ENCODE measurements around the gene MRPL33.
"Not testable (repeated sequence)": the region's sequence is repeated elsewhere in the genome, so short reads cannot be mapped to it uniquely, and the experiment has no call there.

Gene MRPL33

DNA sequence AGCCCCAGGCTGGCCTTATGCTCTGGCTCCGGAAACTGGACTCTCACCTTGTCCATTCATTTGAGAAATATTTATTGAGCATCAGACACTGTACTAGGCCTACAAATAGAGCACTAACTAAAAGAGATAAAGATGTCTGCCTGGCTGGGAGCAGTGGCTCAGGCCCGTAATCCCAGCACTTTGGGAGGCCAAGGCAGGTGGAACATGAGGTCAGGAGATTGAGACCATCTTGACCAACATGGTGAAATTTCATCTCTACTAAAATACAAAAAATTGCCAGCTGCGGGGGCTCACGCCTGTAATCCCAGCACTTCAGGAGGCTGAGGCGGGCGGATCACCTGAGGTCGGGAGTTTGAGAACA is 7.6 kb upstream of the MRPL33 start:
- CTCF ChIA-PET: no interaction called here
- H3K4me3 ChIP-seq (ENCODE audit: control insufficient read depth in 1 of 7, extremely low read depth in 1 of 7, insufficient read depth in 4 of 7, low read depth in 2 of 7, low read length in 6 of 7): no peak overlapping the region

DNA sequence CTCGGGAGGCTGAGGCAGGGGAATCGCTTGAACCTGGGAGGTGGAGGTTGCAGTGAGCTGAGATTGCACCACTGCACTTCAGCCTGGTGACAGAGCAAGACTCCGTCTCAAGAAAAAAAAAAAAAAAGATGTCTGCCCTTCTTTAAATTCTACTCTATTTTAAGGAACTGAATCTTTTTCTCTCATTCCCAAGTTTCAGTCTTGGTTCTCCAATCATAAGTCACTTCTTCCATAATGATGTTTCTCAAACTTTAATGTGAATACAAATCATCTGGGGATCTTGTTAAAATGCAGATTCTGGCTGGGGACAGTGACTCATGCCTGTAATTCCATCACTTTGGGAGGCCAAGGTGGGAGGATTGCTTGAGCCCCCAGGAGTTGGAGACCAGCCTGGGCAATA is 7.0 kb upstream of the MRPL33 start:
- H3K27ac ChIP-seq (ENCODE audit: insufficient read depth in 1 of 2, low read depth in 1 of 2, low read length in 2 of 2, poor library complexity in 1 of 2, severe bottlenecking in 2 of 2); H3K9me3 ChIP-seq (ENCODE audit: control extremely low read depth in 1 of 5, control insufficient read depth in 4 of 5, insufficient read depth in 2 of 5, low read depth in 1 of 5, low read length in 4 of 5); H3K27me3 ChIP-seq (replicated peaks in 2 of 5; ENCODE audit: control insufficient read depth in 4 of 5, insufficient read depth in 5 of 5, low read length in 4 of 5); H3K36me3 ChIP-seq (ENCODE audit: control insufficient read depth in 4 of 4, insufficient read depth in 4 of 4, low read length in 3 of 4); POLR2A ChIA-PET; H3K4me1 ChIP-seq (ENCODE audit: control extremely low read depth in 1 of 4, control insufficient read depth in 4 of 4, insufficient read depth in 4 of 4, low read length in 3 of 4); DNase-seq; H3K4me3 ChIP-seq (ENCODE audit: control insufficient read depth in 1 of 7, extremely low read depth in 1 of 7, insufficient read depth in 4 of 7, low read depth in 2 of 7, low read length in 6 of 7); CTCF ChIA-PET: not testable (repeated sequence)
- WGBS (ENCODE audit: insufficient coverage): 67% methylated on average over 1 of the region's 3 CpGs

More for the DNA sequence above, 7.6 kb upstream of the MRPL33 start:
- no peaks in the 10 kb centered on the region for H3K9me3 ChIP-seq (ENCODE audit: control extremely low read depth in 1 of 5, control insufficient read depth in 4 of 5, insufficient read depth in 2 of 5, low read depth in 1 of 5, low read length in 4 of 5)
- H3K27ac ChIP-seq (ENCODE audit: insufficient read depth in 1 of 2, low read depth in 1 of 2, low read length in 2 of 2, poor library complexity in 1 of 2, severe bottlenecking in 2 of 2): no peak overlapping the region
- H3K36me3 ChIP-seq (ENCODE audit: control insufficient read depth in 4 of 4, insufficient read depth in 4 of 4, low read length in 3 of 4): no peaks in the 10 kb centered on the region
- peaks cover 0 to 8% (median 2%) of the 10 kb centered on the region in 4 experiments for H3K4me1 ChIP-seq (ENCODE audit: control extremely low read depth in 1 of 4, control insufficient read depth in 4 of 4, insufficient read depth in 4 of 4, low read length in 3 of 4)
- POLR2A ChIA-PET: no interaction called here
- no peak for DNase-seq
- WGBS (ENCODE audit: insufficient coverage): 96% methylated on average over 7 of the region's 7 CpGs
- H3K27me3 ChIP-seq (replicated peaks in 2 of 5; ENCODE audit: control insufficient read depth in 4 of 5, insufficient read depth in 5 of 5, low read length in 4 of 5): peaks cover 0 to 4% (median 0%) of the 10 kb centered on the region in 5 experiments

DNA sequence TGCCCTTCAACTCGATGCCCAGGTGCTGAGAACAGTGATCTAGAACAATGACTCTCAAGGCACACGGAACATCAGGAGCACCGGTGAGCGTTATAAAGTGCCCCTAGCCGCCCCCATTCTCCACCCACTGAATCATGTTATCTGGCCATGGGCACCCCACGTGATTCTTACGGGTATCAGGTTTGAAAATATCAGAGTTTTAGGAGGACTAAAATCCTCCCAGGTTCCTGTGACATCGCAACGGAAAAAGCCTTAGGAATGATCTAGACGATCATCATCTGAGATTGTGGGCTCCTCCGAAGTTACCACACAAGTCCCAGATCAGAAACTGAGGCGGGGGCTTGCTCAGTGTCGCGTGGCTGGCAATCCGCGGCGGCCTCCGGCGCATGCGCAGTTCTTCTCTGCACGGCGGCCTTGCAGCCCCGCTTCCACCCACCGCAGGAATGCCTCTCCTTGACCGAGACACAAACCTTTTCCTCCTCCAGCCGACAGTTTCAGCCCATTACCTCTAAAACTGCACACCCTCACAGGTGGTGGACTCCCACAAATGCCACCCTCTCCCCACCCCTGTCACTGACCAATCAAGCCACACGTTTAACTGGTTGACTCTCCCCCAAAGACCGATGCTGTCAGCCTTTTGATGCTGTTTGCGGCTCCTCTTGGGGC is 5.8 kb upstream of the MRPL33 start:
- no peak overlapping the region for H3K27ac ChIP-seq (ENCODE audit: insufficient read depth in 1 of 2, low read depth in 1 of 2, low read length in 2 of 2, poor library complexity in 1 of 2, severe bottlenecking in 2 of 2)
- peak in 2 of 3 donors; percentile 12 to 22 for DNase-seq
- H3K9me3 ChIP-seq (ENCODE audit: control extremely low read depth in 1 of 5, control insufficient read depth in 4 of 5, insufficient read depth in 2 of 5, low read depth in 1 of 5, low read length in 4 of 5): no peaks in the 10 kb centered on the region
- H3K36me3 ChIP-seq (ENCODE audit: control insufficient read depth in 4 of 4, insufficient read depth in 4 of 4, low read length in 3 of 4): no peaks in the 10 kb centered on the region
- 52% methylated on average over 27 of the region's 29 CpGs for WGBS (ENCODE audit: insufficient coverage)
- ChIA-PET POLR2A (interaction anchor here (0.6 kb wide), 1 partner anchor 8 kb away, joined by 6 read pairs; no protein-coding TSS in a partner anchor), CTCF (no interaction called here)
- H3K4me3 ChIP-seq (ENCODE audit: control insufficient read depth in 1 of 7, extremely low read depth in 1 of 7, insufficient read depth in 4 of 7, low read depth in 2 of 7, low read length in 6 of 7): peak overlapping the region in 5 of 7 experiments; percentile 8 to 54 (median 40)
- peaks cover 0 to 7% (median 0%) of the 10 kb centered on the region in 5 experiments for H3K27me3 ChIP-seq (replicated peaks in 2 of 5; ENCODE audit: control insufficient read depth in 4 of 5, insufficient read depth in 5 of 5, low read length in 4 of 5)
- H3K4me1 ChIP-seq (ENCODE audit: control extremely low read depth in 1 of 4, control insufficient read depth in 4 of 4, insufficient read depth in 4 of 4, low read length in 3 of 4): peaks cover 0 to 8% (median 2%) of the 10 kb centered on the region in 4 experiments

DNA sequence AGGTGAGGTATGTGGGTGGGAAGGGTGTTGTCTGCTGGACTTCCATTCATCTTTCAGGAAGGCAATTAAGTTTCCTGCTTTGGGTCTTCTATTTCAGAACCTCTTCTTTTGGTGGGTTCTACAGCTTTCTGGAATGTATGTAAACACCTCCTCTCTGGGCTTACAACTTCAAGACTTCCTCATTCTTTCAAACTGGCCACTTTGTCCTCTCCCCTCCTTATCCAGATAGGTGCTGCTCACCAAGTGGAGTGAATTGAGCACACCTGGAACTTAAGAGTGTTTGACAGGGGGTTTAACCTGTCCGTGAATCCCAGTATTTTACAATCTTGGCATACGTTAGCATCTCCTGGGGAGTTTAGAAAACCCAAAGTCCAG is 5.2 kb upstream of the MRPL33 start:
- no peaks in the 10 kb centered on the region for H3K36me3 ChIP-seq (ENCODE audit: control insufficient read depth in 4 of 4, insufficient read depth in 4 of 4, low read length in 3 of 4)
- no peak for DNase-seq
- H3K4me1 ChIP-seq (ENCODE audit: control extremely low read depth in 1 of 4, control insufficient read depth in 4 of 4, insufficient read depth in 4 of 4, low read length in 3 of 4): peaks cover 4 to 13% (median 6%) of the 10 kb centered on the region in 4 experiments
- H3K4me3 ChIP-seq (ENCODE audit: control insufficient read depth in 1 of 7, extremely low read depth in 1 of 7, insufficient read depth in 4 of 7, low read depth in 2 of 7, low read length in 6 of 7): peak overlapping the region in 3 of 7 experiments; percentile 40 to 54 (median 43)
- no CpG with 5 or more reads among the region's 2 CpGs for WGBS (ENCODE audit: insufficient coverage)
- no peaks in the 10 kb centered on the region for H3K9me3 ChIP-seq (ENCODE audit: control extremely low read depth in 1 of 5, control insufficient read depth in 4 of 5, insufficient read depth in 2 of 5, low read depth in 1 of 5, low read length in 4 of 5)
- peaks cover 0 to 7% (median 0%) of the 10 kb centered on the region in 5 experiments for H3K27me3 ChIP-seq (replicated peaks in 2 of 5; ENCODE audit: control insufficient read depth in 4 of 5, insufficient read depth in 5 of 5, low read length in 4 of 5)
- CTCF ChIA-PET: no interaction called here
- H3K27ac ChIP-seq (ENCODE audit: insufficient read depth in 1 of 2, low read depth in 1 of 2, low read length in 2 of 2, poor library complexity in 1 of 2, severe bottlenecking in 2 of 2): no peak overlapping the region
- POLR2A ChIA-PET: no interaction called here

DNA sequence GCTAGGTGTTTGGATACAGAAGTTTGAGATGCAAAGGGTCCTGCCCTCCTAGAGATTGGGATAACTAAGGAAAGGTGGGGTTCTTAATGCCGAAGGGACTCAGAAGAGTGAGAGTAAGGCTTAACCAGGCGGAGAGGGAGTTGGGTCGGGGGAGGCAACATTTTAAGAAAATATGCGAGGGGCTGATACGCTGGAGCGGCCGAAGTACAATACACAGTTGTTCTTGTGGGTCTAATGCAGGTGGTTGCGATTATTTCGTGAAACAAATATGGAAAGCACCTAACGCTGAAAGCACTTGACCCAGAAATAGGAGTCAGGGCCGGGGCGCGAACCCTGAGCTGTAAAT is 344 bp upstream of the MRPL33 start:
- WGBS (ENCODE audit: insufficient coverage): 9% methylated on average over 13 of the region's 13 CpGs
- ChIA-PET CTCF (interaction anchor here (0.9 kb wide), 1 partner anchor 14 kb away, joined by 3 read pairs; no protein-coding TSS in a partner anchor), POLR2A (no interaction called here)
- peak in 1 of 3 donors; percentile 11 for DNase-seq
- Histone ChIP-seq H3K27me3 (replicated peaks in 2 of 5; ENCODE audit: control insufficient read depth in 4 of 5, insufficient read depth in 5 of 5, low read length in 4 of 5) (peaks cover 0 to 7% (median 0%) of the 10 kb centered on the region in 5 experiments), H3K36me3 (ENCODE audit: control insufficient read depth in 4 of 4, insufficient read depth in 4 of 4, low read length in 3 of 4) (peaks cover 0 to 16% (median 9%) of the 10 kb centered on the region in 4 experiments), H3K4me1 (ENCODE audit: control extremely low read depth in 1 of 4, control insufficient read depth in 4 of 4, insufficient read depth in 4 of 4, low read length in 3 of 4) (peaks cover 8 to 28% (median 17%) of the 10 kb centered on the region in 4 experiments), H3K9me3 (ENCODE audit: control extremely low read depth in 1 of 5, control insufficient read depth in 4 of 5, insufficient read depth in 2 of 5, low read depth in 1 of 5, low read length in 4 of 5) (no peaks in the 10 kb centered on the region), H3K27ac (ENCODE audit: insufficient read depth in 1 of 2, low read depth in 1 of 2, low read length in 2 of 2, poor library complexity in 1 of 2, severe bottlenecking in 2 of 2) (peak overlapping the region; percentile 58 to 86), H3K4me3 (ENCODE audit: control insufficient read depth in 1 of 7, extremely low read depth in 1 of 7, insufficient read depth in 4 of 7, low read depth in 2 of 7, low read length in 6 of 7) (peak overlapping the region; percentile 76 to 98 (median 90))

DNA sequence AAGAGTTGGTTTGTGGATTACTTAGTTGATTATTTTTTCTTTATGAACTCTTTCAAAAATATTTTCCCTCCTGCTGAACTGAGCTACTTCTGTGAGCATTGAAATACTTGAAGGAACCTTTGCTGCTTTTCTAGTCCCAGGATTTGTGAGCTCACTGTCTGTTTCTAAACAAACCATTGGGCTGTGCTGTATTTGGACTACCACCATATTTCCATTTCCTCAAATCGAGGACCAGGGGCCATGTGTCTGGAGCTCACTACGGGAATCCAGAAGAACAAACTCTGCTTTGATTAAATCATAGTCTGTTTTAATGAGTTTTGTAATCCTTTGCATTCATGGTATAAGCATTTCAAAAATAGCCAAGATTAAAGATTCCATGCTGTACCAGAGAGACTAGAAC is 1.3 kb downstream of the MRPL33 start:
- H3K4me1 ChIP-seq (ENCODE audit: control extremely low read depth in 1 of 4, control insufficient read depth in 4 of 4, insufficient read depth in 4 of 4, low read length in 3 of 4): peaks cover 8 to 28% (median 17%) of the 10 kb centered on the region in 4 experiments
- H3K4me3 ChIP-seq (ENCODE audit: control insufficient read depth in 1 of 7, extremely low read depth in 1 of 7, insufficient read depth in 4 of 7, low read depth in 2 of 7, low read length in 6 of 7): peak overlapping the region in 4 of 7 experiments; percentile 34 to 91 (median 90)
- H3K9me3 ChIP-seq (ENCODE audit: control extremely low read depth in 1 of 5, control insufficient read depth in 4 of 5, insufficient read depth in 2 of 5, low read depth in 1 of 5, low read length in 4 of 5): no peaks in the 10 kb centered on the region
- POLR2A ChIA-PET: interaction anchor here (0.8 kb wide), 1 partner anchor 247 kb away, joined by 3 read pairs; no protein-coding TSS in a partner anchor
- peaks cover 0 to 7% (median 0%) of the 10 kb centered on the region in 5 experiments for H3K27me3 ChIP-seq (replicated peaks in 2 of 5; ENCODE audit: control insufficient read depth in 4 of 5, insufficient read depth in 5 of 5, low read length in 4 of 5)
- H3K27ac ChIP-seq (ENCODE audit: insufficient read depth in 1 of 2, low read depth in 1 of 2, low read length in 2 of 2, poor library complexity in 1 of 2, severe bottlenecking in 2 of 2): no peak overlapping the region
- CTCF ChIA-PET: interaction anchor here (0.7 to 1.3 kb wide), 3 partner anchors 18 to 636 kb away, joined by 3 to 5 read pairs (median 4); no protein-coding TSS in a partner anchor
- peaks cover 3 to 27% (median 13%) of the 10 kb centered on the region in 4 experiments for H3K36me3 ChIP-seq (ENCODE audit: control insufficient read depth in 4 of 4, insufficient read depth in 4 of 4, low read length in 3 of 4)
- WGBS (ENCODE audit: insufficient coverage): no CpG with 5 or more reads among the region's 2 CpGs
- DNase-seq: no peak

DNA sequence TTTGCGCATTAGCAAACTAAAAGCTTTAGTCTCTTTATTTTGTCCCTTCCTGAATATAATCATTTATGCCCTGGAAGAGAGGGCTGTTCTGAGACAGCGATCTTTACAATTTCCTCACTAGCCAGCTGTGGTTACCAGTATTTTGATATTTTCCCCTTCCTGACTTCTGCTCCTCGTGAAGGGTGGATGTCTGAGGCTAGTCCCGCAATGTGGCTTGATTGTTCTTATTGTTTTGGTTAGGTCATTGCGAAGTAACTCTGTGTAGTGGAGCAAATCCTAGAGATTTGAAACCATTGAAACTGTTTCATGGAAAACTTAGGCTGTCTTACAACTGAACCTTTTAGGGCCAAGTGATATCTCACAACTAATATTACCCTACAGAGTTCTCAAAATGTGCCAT is 2.4 kb downstream of the MRPL33 start:
- ChIA-PET CTCF (no interaction called here), POLR2A (interaction anchor here (0.6 kb wide), 1 partner anchor 9 kb away, joined by 6 read pairs; no protein-coding TSS in a partner anchor)
- H3K36me3 ChIP-seq (ENCODE audit: control insufficient read depth in 4 of 4, insufficient read depth in 4 of 4, low read length in 3 of 4): peaks cover 3 to 31% (median 14%) of the 10 kb centered on the region in 4 experiments
- H3K27ac ChIP-seq (ENCODE audit: insufficient read depth in 1 of 2, low read depth in 1 of 2, low read length in 2 of 2, poor library complexity in 1 of 2, severe bottlenecking in 2 of 2): no peak overlapping the region
- WGBS (ENCODE audit: insufficient coverage): no CpG with 5 or more reads among the region's 5 CpGs
- H3K4me1 ChIP-seq (ENCODE audit: control extremely low read depth in 1 of 4, control insufficient read depth in 4 of 4, insufficient read depth in 4 of 4, low read length in 3 of 4): peaks cover 8 to 28% (median 17%) of the 10 kb centered on the region in 4 experiments
- DNase-seq: no peak
- no peaks in the 10 kb centered on the region for H3K9me3 ChIP-seq (ENCODE audit: control extremely low read depth in 1 of 5, control insufficient read depth in 4 of 5, insufficient read depth in 2 of 5, low read depth in 1 of 5, low read length in 4 of 5)
- H3K27me3 ChIP-seq (replicated peaks in 2 of 5; ENCODE audit: control insufficient read depth in 4 of 5, insufficient read depth in 5 of 5, low read length in 4 of 5): peaks cover 0 to 3% (median 0%) of the 10 kb centered on the region in 5 experiments
- peak overlapping the region in 1 of 7 experiments; percentile 91 for H3K4me3 ChIP-seq (ENCODE audit: control insufficient read depth in 1 of 7, extremely low read depth in 1 of 7, insufficient read depth in 4 of 7, low read depth in 2 of 7, low read length in 6 of 7)

Data from common myeloid progenitor, CD34-positive (primary cell).